Esophagus squamous epithelium (tissue), 5 donors: ENCODE measurements around the gene RPL6. TPM values are rescaled to one million over a fixed set of nuclear protein-coding genes. Genes with fewer than 3 reads are reported as not detected.
"Not testable (repeated sequence)": the region's sequence is repeated elsewhere in the genome, so short reads cannot be mapped to it uniquely, and the experiment has no call there.

Source experiments
- DNase-seq: peaks from one replicate; lab custom pipeline; 2025; lab: John Stamatoyannopoulos, UW
- H3K27ac ChIP-seq, 4 donors: fragments of 200-600 bp; sonication (generic); one replicate each; pipeline ENCODE4 v1.5.1; 2016 to 2019; ENCODE audit warnings: mild to moderate bottlenecking in 1 of 4
- H3K27me3 ChIP-seq, 4 donors: fragments of 200-600 bp; sonication (generic); 1 replicate in 3 of 4; 2 replicates in 1 of 4; pipeline versions ENCODE4 v1.5.1 to v1.6.0; 2017 to 2021; ENCODE audit warnings: antibody characterized with exemption in 1 of 4
- H3K36me3 ChIP-seq, 3 donors: fragments of 200-600 bp; sonication (generic); one replicate each; pipeline ENCODE4 v1.5.1; 2016 to 2019
- H3K4me1 ChIP-seq, 3 donors: fragments of 200-600 bp; sonication (generic); one replicate each; pipeline ENCODE4 v1.5.1; 2017 to 2019
- H3K4me3 ChIP-seq, 4 donors: fragments of 200-600 bp; sonication (generic); 1 replicate in 3 of 4; 2 replicates in 1 of 4; pipeline ENCODE4 v1.5.1; 2016 to 2019; ENCODE audit warnings: mild to moderate bottlenecking in 2 of 4, moderate library complexity in 1 of 4
- H3K9me3 ChIP-seq, 3 donors: fragments of 200-600 bp; sonication (generic); one replicate each; pipeline ENCODE4 v1.5.1; 2016 to 2019
- CTCF ChIP-seq, 6 experiments: fragments of 450-650 bp in 4 of 6; fragments of 200-600 bp in 2 of 6; sonication (generic) in 2 of 6; IDR thresholded peaks; one replicate each; pipeline ENCODE4 v1.5.1; 2016 to 2019; ENCODE audit warnings: antibody characterized with exemption in 6 of 6, mild to moderate bottlenecking in 4 of 6, moderate library complexity in 4 of 6
- POLR2A ChIP-seq, 4 donors: fragments of 450-650 bp; IDR thresholded peaks; one replicate each; pipeline ENCODE4 v1.6.1; 2017; ENCODE audit warnings: antibody characterized with exemption in 4 of 4, mild to moderate bottlenecking in 4 of 4, moderate library complexity in 3 of 4
- WGBS, 2 donors: methylation state at CpG; one replicate each; pipeline ENCODE4 v1.1.5; 2018; 5-methylcytosine and 5-hydroxymethylcytosine counted together
- intact Hi-C: fragments of 100-400 bp; cut with DNase I; formaldehyde crosslinking; loops from one replicate; pipeline ENCODE4 v1.15.0; 2022
- total RNA-seq, 4 donors: library from RNA; depleted of rRNA; stranded (reverse); fragments of >200 nt; gene quantifications; one replicate each; pipeline ENCODE4 v1.1.0, GENCODE V29; 2016
- donor health status: DM: yes; HTN: yes; CAD: no.

RPL6 gene
- total RNA-seq, 4 donors from 2014 or later = 1,154 to 2,029 (median 1,623) TPM

- DNase-seq = no peak
- intact Hi-C loops = no loop called here
- Histone ChIP-seq H3K4me3 (no peak overlapping the region), H3K9me3 (no peaks in the 10 kb centered on the region), H3K36me3 (no peaks in the 10 kb centered on the region), H3K27ac (no peak overlapping the region), H3K27me3 (no peaks in the 10 kb centered on the region), H3K4me1 (peaks cover 0 to 8% (median 0%) of the 10 kb centered on the region in 3 donors)
- TF ChIP-seq POLR2A (IDR thresholded peaks at IDR 0.05) (no peak), CTCF (IDR thresholded peaks at IDR 0.05) (no peak)
Measured at GRCh38 chr12:112439769-112440168, 30.4 kb upstream of the RPL6 start.

- DNase-seq, H3K36me3 ChIP-seq, intact Hi-C loops, H3K27ac ChIP-seq, H3K27me3 ChIP-seq, H3K4me3 ChIP-seq, H3K4me1 ChIP-seq, H3K9me3 ChIP-seq: not testable (repeated sequence)
- 100% methylated on average over 1 of the region's 1 CpG for WGBS, 2 donors
Measured at GRCh38 chr12:112438645-112439044, 29.2 kb upstream of the RPL6 start.

- no peak overlapping the region for H3K27ac ChIP-seq
- H3K36me3 ChIP-seq = no peaks in the 10 kb centered on the region
- no peaks in the 10 kb centered on the region for H3K9me3 ChIP-seq
- H3K4me1 ChIP-seq = no peaks in the 10 kb centered on the region
- DNase-seq = no peak
- no peak overlapping the region for H3K4me3 ChIP-seq
- TF ChIP-seq CTCF (IDR thresholded peaks at IDR 0.05) (no peak), POLR2A (IDR thresholded peaks at IDR 0.05) (no peak)
- WGBS, 2 donors = 96 to 100% methylated on average over 2 of the region's 2 CpGs
- intact Hi-C loops = no loop called here
- no peaks in the 10 kb centered on the region for H3K27me3 ChIP-seq
Measured at GRCh38 chr12:112433551-112433950, 24.1 kb upstream of the RPL6 start.

GRCh38 chr12:112431965-112432364 lies 22.6 kb upstream of the RPL6 start:
- no peak for DNase-seq
- Histone ChIP-seq H3K27ac (no peak overlapping the region), H3K9me3 (no peaks in the 10 kb centered on the region), H3K27me3 (no peaks in the 10 kb centered on the region), H3K4me1 (no peaks in the 10 kb centered on the region), H3K4me3 (no peak overlapping the region), H3K36me3 (no peaks in the 10 kb centered on the region)
- intact Hi-C loops = no loop called here
- 82% methylated on average over 3 of the region's 3 CpGs for WGBS, 2 donors
- TF ChIP-seq CTCF (IDR thresholded peaks at IDR 0.05) (no peak), POLR2A (IDR thresholded peaks at IDR 0.05) (no peak)

GRCh38 chr12:112430929-112431328 lies 21.5 kb upstream of the RPL6 start:
- no peak overlapping the region for H3K4me3 ChIP-seq
- WGBS, 2 donors = 75 to 76% methylated on average over 4 of the region's 5 CpGs
- H3K4me1 ChIP-seq = no peaks in the 10 kb centered on the region
- TF ChIP-seq CTCF (IDR thresholded peaks at IDR 0.05) (no peak), POLR2A (IDR thresholded peaks at IDR 0.05) (no peak)
- peaks cover 0 to 7% (median 0%) of the 10 kb centered on the region in 3 donors for H3K36me3 ChIP-seq
- DNase-seq = no peak
- intact Hi-C loops = no loop called here
- H3K27me3 ChIP-seq = no peaks in the 10 kb centered on the region
- H3K27ac ChIP-seq = no peak overlapping the region
- no peaks in the 10 kb centered on the region for H3K9me3 ChIP-seq

GRCh38 chr12:112427760-112428159 lies 18.4 kb upstream of the RPL6 start:
- intact Hi-C loops = no loop called here
- TF ChIP-seq CTCF (IDR thresholded peaks at IDR 0.05) (no peak), POLR2A (IDR thresholded peaks at IDR 0.05) (no peak)
- Histone ChIP-seq H3K27ac (no peak overlapping the region), H3K36me3 (peaks cover 0 to 11% (median 0%) of the 10 kb centered on the region in 3 donors), H3K4me1 (peaks cover 0 to 17% (median 7%) of the 10 kb centered on the region in 3 donors), H3K4me3 (no peak overlapping the region), H3K27me3 (no peaks in the 10 kb centered on the region), H3K9me3 (no peaks in the 10 kb centered on the region)
- no peak for DNase-seq
- 93 to 97% methylated on average over 2 of the region's 2 CpGs for WGBS, 2 donors
